Heart left ventricle (tissue), 16 donors: ENCODE results near the gene WNT7B. TPM values are rescaled to one million over a fixed set of nuclear protein-coding genes. Genes with fewer than 3 reads are reported as not detected.

Experiments used
- ATAC-seq, 4 donors: fragments of 200-7000 bp; cut with Tn5 transposase; one replicate each; pipeline ENCODE4 v1.9.1; 2020 to 2022; ENCODE audit warnings: moderate library complexity in 4 of 4, mild to moderate bottlenecking in 3 of 4, moderate number of reproducible peaks in 1 of 4
- DNase-seq, 5 donors: peaks; one replicate each; pipeline ENCODE4 v3.0.0-alpha.2; 2020
- H3K27ac ChIP-seq, 12 donors: fragments of 200-600 bp; sonication (generic) in 4 of 12; one replicate each; pipeline versions ENCODE4 v1.5.0 to v1.8.0; 2016 to 2022; ENCODE audit warnings: mild to moderate bottlenecking in 2 of 12
- H3K27me3 ChIP-seq, 9 donors: fragments of 200-600 bp; sonication (generic) in 2 of 9; one replicate each; pipeline versions ENCODE4 v1.5.1 to v1.8.0; 2016 to 2022; ENCODE audit warnings: mild to moderate bottlenecking in 3 of 9
- H3K36me3 ChIP-seq, 9 donors: fragments of 200-600 bp; sonication (generic) in 2 of 9; one replicate each; pipeline versions ENCODE4 v1.5.0 to v1.8.0; 2018 to 2022; ENCODE audit warnings: mild to moderate bottlenecking in 2 of 9
- H3K4me1 ChIP-seq, 12 donors: fragments of 200-600 bp; sonication (generic) in 4 of 12; one replicate each; pipeline versions ENCODE4 v1.5.0 to v1.8.0; 2016 to 2022; ENCODE audit warnings: mild to moderate bottlenecking in 3 of 12
- H3K4me3 ChIP-seq, 12 donors: fragments of 200-600 bp; sonication (generic) in 4 of 12; one replicate each; pipeline versions ENCODE4 v1.5.0 to v1.8.0; 2017 to 2022; ENCODE audit warnings: mild to moderate bottlenecking in 9 of 12, moderate library complexity in 4 of 12
- H3K9me3 ChIP-seq, 12 donors: fragments of 200-600 bp; sonication (generic) in 4 of 12; one replicate each; pipeline versions ENCODE4 v1.5.0 to v1.8.0; 2016 to 2022; ENCODE audit warnings: mild to moderate bottlenecking in 1 of 12
- CTCF ChIP-seq, 12 donors: fragments of 200-600 bp; sonication (generic) in 4 of 12; IDR thresholded peaks; one replicate each; pipeline versions ENCODE4 v1.5.0 to v1.8.0; 2018 to 2022; ENCODE audit warnings: antibody characterized with exemption in 12 of 12, mild to moderate bottlenecking in 5 of 12
- POLR2A ChIP-seq, 2 donors: fragments of 450-650 bp; IDR thresholded peaks; one replicate each; pipeline ENCODE4 v1.6.1; 2017; ENCODE audit warnings: antibody characterized with exemption in 2 of 2, mild to moderate bottlenecking in 2 of 2, moderate library complexity in 2 of 2
- WGBS, 4 donors: extraction: QIAGEN DNeasy Blood & Tissue Kit in 2 of 4; methylation state at CpG; one replicate each; pipeline versions ENCODE4 v1.1.5 to v1.1.7; 2013 to 2018; 5-methylcytosine and 5-hydroxymethylcytosine counted together
- intact Hi-C, 10 donors: fragments of 100-400 bp; cut with DNase I; formaldehyde crosslinking; loops; one replicate each; pipeline versions ENCODE4 v1.11.1 to v1.14.2; 2022
- polyA plus RNA-seq, 2 donors: library from polyadenylated mRNA; stranded (reverse); fragments of 200-250 nt; gene quantifications; one replicate each; pipeline ENCODE4 v1.2.3, GENCODE V29; 2013
- total RNA-seq, 9 donors: library from RNA; depleted of rRNA in 2 of 9; stranded (reverse); fragments of >200 nt in 2 of 9; fragmentation: NEBNext Ultra II Directional in 3 of 9; extraction: Animal tissue kit (Norgen Biotek cat#: 25700) in 3 of 9; gene quantifications; one replicate each; pipeline versions ENCODE4 v1.1.0 to v1.2.4, GENCODE V29; 2016 to 2023
- donor health status: ischemic (EF 13 %, LVEDD 7.1; RV severe dilation, severe dysfunction).
- donor health status: healthy with polysubstance abuse.
- donor health status: DM: no; HTN: yes; CAD: no.
- donor health status: DM: no; HTN: no; CAD: no.
- donor health status: ischemic (EF 25% LVEDD 6.9; RV normal size, moderate dysfunction).
- donor health status: ischemic (EF 25% LVEDD 5.7; RV mildly dilated, moderate dysfunction).
- donor health status: healthy.
- donor health status: DM: yes; HTN: yes; CAD: no.
- donor health status: ischemic (EF 35%, LVEDD 5.7; RV mildly dilated, moderate dysfunction).
- donor health status: nonischemic (EF 11% LVEDD 7.7; RV severe dilation, severe dysfunction).
- donor health status: DM: yes; HTN: yes; CAD: no.
- donor health status: PGD.
- donor health status: ischemic (EF 29% LVEDD 5.4; RV normal size, mild dysfunction).
- donor health status: nonischemic (EF 23%, LVEDD 6.1; RV moderate dilation, normal function).

The WNT7B gene
- total and polyA plus RNA-seq, 11 donors: 0.36 TPM; not detected in 10

GRCh38 chr22:45993143-45993692, 16.3 kb upstream of the WNT7B start:
- H3K9me3 ChIP-seq: no peaks in the 10 kb centered on the region
- 94 to 97% (median 97%) methylated on average over 5 of the region's 5 CpGs for WGBS, 4 donors
- peaks cover 20 to 46% (median 37%) of the 10 kb centered on the region in 12 donors for H3K4me1 ChIP-seq
- TF ChIP-seq CTCF (IDR thresholded peaks at IDR 0.05): no peak
- TF ChIP-seq POLR2A (IDR thresholded peaks at IDR 0.05): no peak
- ATAC-seq: no peak
- DNase-seq: no peak
- no peak overlapping the region for H3K27ac ChIP-seq
- intact Hi-C loops: loop anchor here in 9 of 10 donors (5.0 to 10.0 kb wide), 6 partner anchors 124 to 552 kb away; partner anchors contain the start of genes PKDREJ (in 1 of the 9) and TTC38 (in 1 of the 9)
- no peaks in the 10 kb centered on the region for H3K36me3 ChIP-seq
- no peaks in the 10 kb centered on the region for H3K27me3 ChIP-seq
- no peak overlapping the region for H3K4me3 ChIP-seq

GRCh38 chr22:45992737-45993136, 15.8 kb upstream of the WNT7B start:
- Histone ChIP-seq H3K4me1 (peaks cover 20 to 41% (median 32%) of the 10 kb centered on the region in 12 donors), H3K27me3 (no peaks in the 10 kb centered on the region), H3K4me3 (no peak overlapping the region), H3K36me3 (no peaks in the 10 kb centered on the region), H3K9me3 (no peaks in the 10 kb centered on the region), H3K27ac (no peak overlapping the region)
- intact Hi-C loops: loop anchor here in 9 of 10 donors (5.0 to 10.0 kb wide), 6 partner anchors 125 to 552 kb away; partner anchors contain the start of genes PKDREJ (in 1 of the 9) and TTC38 (in 1 of the 9)
- no peak for TF ChIP-seq CTCF (IDR thresholded peaks at IDR 0.05)
- no peak for TF ChIP-seq POLR2A (IDR thresholded peaks at IDR 0.05)
- WGBS, 4 donors: 82 to 92% (median 89%) methylated on average over 3 of the region's 3 CpGs
- DNase-seq (peak in 1 of 5 donors; percentile 14), ATAC-seq (no peak)

- H3K4me1 ChIP-seq: peaks cover 10 to 25% (median 17%) of the 10 kb centered on the region in 12 donors
- 49 to 68% (median 55%) methylated on average over 7 of the region's 7 CpGs for WGBS, 4 donors
- H3K36me3 ChIP-seq: no peaks in the 10 kb centered on the region
- TF ChIP-seq POLR2A (IDR thresholded peaks at IDR 0.05) (no peak), CTCF (IDR thresholded peaks at IDR 0.05) (no peak)
- H3K27ac ChIP-seq: no peak overlapping the region
- ATAC-seq (no peak), DNase-seq (no peak)
- peaks cover 0 to 4% (median 0%) of the 10 kb centered on the region in 12 donors for H3K9me3 ChIP-seq
- H3K4me3 ChIP-seq: no peak overlapping the region
- no peaks in the 10 kb centered on the region for H3K27me3 ChIP-seq
- intact Hi-C loops: loop anchor here in 9 of 10 donors (5.0 to 10.0 kb wide), 6 partner anchors 126 to 554 kb away; partner anchors contain the start of genes PKDREJ (in 1 of the 9) and TTC38 (in 1 of the 9)
Measured at GRCh38 chr22:45991098-45991497, 14.1 kb upstream of the WNT7B start.

GRCh38 chr22:45987136-45987861, 10.3 kb upstream of the WNT7B start:
- WGBS, 4 donors: 96 to 97% (median 96%) methylated on average over 3 to 7 of the region's 7 CpGs
- Histone ChIP-seq H3K27me3 (no peaks in the 10 kb centered on the region), H3K27ac (no peak overlapping the region), H3K4me3 (no peak overlapping the region), H3K9me3 (peaks cover 0 to 16% (median 5%) of the 10 kb centered on the region in 12 donors), H3K36me3 (no peaks in the 10 kb centered on the region), H3K4me1 (peaks cover 0 to 7% (median 0%) of the 10 kb centered on the region in 12 donors)
- DNase-seq (no peak), ATAC-seq (no peak)
- intact Hi-C loops: no loop called here
- TF ChIP-seq CTCF (IDR thresholded peaks at IDR 0.05) (no peak), POLR2A (IDR thresholded peaks at IDR 0.05) (no peak)
